GM18505 (cell line): ENCODE data around the gene RXRA.
"Not testable (repeated sequence)": the region's sequence is repeated elsewhere in the genome, so short reads cannot be mapped to it uniquely, and the experiment has no call there.

Source experiments
- ATAC-seq: cut with Tn5 transposase; IDR thresholded peaks from one replicate; pipeline ENCODE4 v1.9.1; 2021; ENCODE audit not compliant: unreplicated experiment
- POLR2A ChIP-seq: IDR thresholded peaks from 4 replicates; pipeline ENCODE4 v1.6.1; 2011; ENCODE audit warnings: borderline replicate concordance; ENCODE audit not compliant: insufficient read depth, insufficient read length; ENCODE audit errors: extremely low read depth

RXRA gene

DNA sequence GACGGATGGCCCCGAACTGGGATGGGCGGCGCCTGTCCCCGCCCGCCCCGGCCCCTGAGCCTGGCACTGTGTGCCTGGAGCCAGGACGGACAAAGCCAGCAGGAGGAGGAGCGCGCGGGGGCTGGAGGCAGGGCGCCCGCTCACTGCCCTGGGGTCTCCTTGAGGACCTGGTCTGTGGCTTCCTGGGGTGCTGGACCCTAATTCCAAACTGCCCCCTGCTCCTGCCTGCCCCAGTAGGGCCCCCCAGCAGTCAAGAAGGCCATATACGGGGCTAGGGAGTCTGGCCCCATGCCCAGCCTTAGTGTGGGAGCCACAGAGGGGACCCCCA, 29.2 kb upstream of the RXRA start:
- ATAC-seq: no peak
- no peak for TF ChIP-seq POLR2A

DNA sequence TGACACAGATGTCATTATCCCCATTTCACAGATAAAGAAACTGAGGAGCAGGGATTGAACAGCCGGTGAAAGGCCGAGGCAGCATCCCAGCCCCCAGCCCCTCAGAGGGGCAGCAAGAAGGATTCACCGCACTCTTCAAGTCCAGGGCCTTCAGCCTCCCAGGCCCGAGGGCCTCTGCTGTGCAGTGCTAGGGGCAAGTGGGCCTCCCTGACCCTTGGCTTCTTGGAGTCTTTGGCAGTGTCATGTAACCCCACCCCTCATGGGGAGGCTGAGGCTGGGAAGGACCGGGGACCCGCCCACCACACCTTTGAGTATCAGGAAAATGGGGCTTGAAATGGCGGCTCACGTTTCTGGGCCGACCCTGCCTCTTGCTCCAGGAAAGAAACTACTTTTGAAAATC, 28.7 kb upstream of the RXRA start:
- no peak for TF ChIP-seq POLR2A
- ATAC-seq: no peak

DNA sequence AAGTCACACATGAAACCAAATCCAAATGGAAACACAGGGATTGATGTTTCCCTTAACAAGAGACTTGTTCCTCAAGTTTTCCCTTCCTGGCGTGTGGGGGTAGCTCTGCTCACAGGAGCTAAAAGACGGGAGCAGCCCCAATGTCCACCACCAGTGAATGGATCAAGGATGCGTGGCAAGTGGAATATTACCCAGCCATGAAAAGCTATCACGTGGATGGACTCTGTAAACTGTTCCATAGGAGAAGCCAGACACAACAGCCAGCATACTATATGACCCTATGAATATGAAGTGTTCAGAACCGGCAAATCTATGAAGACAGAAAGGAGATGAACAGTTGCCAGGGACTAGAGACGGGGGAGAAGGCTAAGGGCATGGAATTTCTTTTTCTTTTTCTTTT, 28.3 kb upstream of the RXRA start:
- no peak for ATAC-seq
- no peak for TF ChIP-seq POLR2A

DNA sequence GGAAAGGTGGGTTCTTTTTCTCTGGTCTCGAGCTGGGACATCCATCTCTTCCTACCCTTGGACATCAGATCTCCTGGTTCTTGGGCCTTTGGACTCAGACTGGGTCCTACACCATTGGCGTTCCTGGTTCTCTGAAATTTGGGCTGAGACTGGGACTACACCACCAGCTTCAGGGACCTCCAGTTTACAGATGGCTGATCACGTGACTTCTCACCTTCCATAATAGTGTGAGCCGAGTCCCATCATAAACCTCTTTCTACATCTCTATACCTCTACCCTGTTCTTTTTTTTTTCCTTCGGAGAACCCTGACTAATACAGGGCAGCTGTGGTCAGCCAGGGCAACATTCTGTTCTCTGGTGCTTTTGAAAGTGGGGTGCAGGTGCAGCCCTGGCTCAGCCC, 27.2 kb upstream of the RXRA start:
- no peak for TF ChIP-seq POLR2A
- no peak for ATAC-seq

DNA sequence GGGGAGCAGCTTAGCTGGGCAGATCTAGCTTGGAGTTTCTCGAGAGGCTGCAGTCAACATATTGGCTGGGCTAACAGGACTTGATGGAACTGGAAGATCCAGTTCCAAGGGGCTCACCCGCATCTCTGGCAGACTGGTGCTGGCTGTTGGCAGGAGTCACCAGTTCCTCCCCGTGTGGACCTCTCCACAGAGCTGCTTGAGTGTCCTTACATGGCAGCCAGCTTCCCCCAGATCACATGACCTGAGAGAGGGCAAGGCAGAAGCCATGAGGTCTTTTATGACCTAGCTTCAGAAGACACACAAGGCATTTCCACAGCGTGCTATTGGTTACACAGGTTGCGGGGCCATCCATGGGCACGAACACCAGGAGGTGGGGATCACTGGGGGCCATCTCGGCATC, 26.4 kb upstream of the RXRA start:
- ATAC-seq: no peak
- TF ChIP-seq POLR2A: no peak

DNA sequence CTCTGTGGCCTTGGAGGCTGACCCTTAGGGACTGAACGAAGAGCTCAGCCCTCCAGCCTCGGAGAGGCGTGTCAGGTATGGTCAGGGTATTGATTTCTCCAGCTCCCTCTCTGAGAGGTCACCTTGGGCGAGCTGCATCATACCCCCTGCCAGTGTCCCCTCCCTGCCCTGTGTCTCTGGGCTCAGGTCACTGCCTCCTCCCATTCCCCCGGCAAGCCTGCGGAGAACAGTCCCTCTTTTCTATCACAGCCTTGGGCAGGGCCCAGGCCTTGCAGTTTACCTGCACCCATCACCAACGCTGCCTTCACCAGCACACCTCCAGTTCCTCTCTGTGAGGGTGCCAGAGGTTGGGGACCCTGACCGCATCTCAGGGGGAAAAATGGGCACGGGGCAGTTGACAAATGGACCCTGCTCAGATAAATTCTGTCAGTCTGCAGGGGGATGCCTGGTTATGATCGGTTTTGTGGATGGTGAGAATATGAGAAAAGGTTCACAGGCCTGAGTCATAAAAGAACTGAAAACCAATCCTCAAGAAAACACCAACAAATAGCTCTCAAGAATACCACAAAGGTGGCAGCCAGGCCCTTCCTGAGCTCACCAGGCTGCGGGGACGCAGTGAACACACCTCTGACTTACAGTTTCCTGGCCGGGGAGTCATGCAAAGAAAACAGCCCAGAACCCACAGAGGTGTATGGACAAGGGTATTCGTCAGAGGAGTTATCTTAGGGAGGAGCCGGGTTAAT, 24.7 kb upstream of the RXRA start:
- peak; percentile 74 for ATAC-seq
- no peak for TF ChIP-seq POLR2A

DNA sequence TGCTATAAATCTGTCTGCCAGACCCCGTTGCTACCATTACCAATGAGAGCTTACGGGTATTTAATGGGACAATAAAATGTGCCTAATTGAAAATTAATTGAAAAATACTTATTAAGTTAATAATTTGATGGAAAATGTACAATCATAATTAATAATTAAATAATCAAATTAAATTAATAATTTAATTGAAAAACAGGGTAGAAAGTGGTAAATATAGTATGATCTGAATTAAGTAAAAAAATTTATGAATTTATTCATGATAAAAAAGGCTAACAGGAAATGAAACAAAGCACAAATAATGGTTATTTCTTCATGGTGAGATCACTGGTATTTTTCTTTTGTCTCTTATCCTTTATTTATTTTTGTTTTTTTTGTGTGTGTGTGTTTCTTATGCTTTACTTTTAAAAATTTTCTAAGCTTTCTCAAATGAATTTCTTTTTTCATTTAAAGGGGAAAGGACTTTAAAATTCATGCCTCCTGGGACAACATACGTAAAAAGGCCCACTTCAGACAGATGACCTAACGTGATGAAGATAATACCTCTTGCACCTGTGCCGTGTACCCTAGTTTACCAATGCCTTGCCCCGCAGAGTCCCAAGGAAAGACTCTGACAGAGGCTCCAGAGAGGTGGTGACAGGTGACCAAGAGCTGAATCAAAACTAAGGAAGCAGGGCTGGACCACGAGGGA, 24.0 kb upstream of the RXRA start:
- ATAC-seq: no peak
- TF ChIP-seq POLR2A: no peak

DNA sequence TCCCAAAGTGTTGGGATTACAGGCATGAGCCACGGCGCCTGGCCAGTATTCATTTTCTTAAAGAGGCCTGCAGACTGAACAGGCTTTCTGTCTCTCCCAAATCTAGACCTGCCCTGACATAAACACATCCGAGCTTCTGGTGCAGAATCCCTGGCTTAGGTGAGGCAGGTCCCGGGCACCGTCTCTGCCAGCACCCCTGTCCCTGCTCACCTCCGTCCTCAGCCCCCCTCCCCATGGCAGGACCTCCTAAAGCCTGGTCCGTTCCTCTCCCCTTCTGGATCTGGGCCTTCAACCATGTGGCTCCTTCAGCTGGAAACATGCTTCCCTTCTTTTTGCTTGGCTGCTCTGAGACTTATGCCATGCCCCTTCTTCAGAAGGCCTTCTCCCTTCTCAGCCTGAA, 22.7 kb upstream of the RXRA start:
- ATAC-seq: no peak
- no peak for TF ChIP-seq POLR2A

DNA sequence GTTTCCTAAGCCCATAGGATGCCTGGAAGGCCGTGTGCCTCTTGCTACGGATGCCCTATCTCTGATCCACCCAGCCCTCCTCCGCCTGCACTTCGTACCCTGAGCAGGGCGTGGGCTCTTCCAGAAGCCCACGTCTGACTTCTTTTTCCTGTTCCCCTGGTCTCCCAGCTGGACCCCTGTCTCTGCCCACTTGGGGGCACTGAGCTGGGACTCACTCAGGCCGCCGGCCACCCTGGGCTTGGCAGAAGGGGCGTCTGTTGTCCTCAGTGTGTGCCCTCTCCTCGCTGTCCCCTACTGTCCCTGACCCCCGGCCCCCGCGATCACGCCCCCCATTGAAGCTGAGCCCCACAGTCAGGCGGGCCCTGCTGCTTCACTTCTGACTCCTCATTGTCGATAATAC, 22.0 kb upstream of the RXRA start:
- no peak for ATAC-seq

DNA sequence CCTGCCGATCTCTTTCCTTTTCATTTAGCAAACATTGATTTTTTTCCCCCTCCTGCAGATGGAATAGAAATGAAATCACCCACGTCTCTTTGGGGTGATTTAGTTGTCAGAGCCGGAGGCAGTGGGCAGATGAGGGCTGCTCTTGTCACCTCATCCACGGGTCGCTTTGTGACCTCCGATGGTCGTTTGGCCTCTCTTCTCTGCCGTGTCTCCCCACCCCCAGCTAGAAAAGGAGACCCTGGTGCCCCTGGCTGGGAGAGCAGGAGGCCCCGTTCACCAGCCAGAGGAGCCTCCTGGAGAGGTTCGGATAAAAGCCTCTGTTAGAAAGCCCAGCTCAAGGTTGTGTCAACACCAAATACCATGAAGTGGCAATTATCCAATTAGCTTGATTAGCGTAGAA, 21.6 kb upstream of the RXRA start:
- no peak for TF ChIP-seq POLR2A
- no peak for ATAC-seq

More for the DNA sequence above, 22.0 kb upstream of the RXRA start:
- no peak for TF ChIP-seq POLR2A

DNA sequence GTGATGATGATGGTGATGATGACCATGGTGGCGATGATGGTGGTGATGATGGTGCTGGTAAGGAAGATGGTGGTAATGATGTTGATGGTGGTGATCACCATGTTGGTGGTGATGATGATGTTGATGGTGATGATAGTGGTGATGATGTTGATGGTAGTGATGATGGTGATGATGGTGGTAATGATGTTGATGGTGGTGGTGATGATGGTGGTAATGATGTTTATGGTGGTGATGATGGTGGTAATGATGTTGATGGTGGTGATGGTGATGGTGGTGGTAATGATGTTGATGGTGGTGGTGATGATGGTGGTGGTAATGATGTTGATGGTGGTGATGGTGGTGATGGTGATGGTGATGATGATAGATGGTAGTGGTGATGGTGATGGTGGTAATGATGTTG, 20.7 kb upstream of the RXRA start:
- TF ChIP-seq POLR2A: no peak
- no peak for ATAC-seq

DNA sequence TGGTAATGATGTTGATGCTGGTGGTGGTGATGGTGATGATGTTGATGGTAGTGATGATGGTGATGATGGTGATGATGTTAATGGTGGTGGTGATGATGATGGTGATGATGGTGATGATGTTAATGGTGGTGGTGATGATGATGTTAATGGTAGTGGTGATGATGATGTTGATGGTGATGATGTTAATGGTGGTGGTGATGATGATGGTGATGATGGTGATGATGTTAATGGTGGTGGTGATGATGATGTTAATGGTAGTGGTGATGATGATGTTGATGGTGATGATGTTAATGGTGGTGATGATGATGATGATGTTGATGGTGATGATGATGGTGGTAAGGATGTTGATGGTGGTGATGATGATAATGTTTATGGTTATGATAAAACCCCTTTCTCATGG, 20.2 kb upstream of the RXRA start:
- ATAC-seq: not testable (repeated sequence)

DNA sequence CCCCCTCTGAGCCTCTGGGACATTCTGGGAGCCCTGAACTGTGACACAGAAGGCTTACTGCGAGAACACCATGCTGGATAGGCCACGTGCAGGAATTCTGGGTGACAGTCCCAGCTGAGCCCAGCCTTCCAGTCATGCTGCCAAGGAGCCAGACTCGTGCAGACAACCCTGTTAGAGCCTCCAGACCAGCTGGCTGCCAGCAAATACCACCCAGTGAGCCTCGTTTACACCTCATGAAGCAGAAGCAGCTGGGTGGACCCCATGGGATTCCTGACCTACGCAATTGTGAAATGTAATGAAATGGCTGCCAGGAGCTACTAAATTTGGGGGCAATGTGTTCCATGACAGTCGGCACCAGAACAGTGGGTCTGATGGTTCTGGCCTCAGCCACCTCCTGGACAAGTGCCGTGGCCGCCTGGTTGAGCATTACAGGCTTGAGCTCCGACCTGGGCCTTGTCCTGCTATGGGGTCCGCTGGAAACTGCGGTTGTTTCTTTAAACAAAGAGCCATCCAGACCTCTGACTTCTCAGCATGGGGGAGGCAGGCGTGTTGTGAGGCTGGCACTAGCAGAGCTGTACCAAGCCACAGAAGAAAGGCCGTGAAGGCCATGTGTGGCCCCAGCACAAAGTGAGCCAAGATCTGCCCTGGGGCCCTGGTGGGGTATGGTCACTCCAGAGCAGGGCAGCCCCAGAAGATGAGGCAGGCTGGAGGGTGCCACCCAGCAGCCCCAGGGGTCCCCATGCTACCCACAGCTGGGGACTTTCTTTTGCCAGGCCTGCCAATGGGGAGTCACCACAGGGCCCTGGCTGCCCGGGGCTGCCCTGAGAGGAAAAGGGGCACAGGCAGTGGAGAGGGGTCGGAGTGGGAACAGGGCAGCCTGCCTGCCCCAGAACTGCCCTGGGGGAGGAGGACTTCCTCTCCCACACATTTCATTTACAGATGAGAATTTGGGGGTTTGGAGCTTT, 19.3 kb upstream of the RXRA start:
- no peak for ATAC-seq
- no peak for TF ChIP-seq POLR2A

DNA sequence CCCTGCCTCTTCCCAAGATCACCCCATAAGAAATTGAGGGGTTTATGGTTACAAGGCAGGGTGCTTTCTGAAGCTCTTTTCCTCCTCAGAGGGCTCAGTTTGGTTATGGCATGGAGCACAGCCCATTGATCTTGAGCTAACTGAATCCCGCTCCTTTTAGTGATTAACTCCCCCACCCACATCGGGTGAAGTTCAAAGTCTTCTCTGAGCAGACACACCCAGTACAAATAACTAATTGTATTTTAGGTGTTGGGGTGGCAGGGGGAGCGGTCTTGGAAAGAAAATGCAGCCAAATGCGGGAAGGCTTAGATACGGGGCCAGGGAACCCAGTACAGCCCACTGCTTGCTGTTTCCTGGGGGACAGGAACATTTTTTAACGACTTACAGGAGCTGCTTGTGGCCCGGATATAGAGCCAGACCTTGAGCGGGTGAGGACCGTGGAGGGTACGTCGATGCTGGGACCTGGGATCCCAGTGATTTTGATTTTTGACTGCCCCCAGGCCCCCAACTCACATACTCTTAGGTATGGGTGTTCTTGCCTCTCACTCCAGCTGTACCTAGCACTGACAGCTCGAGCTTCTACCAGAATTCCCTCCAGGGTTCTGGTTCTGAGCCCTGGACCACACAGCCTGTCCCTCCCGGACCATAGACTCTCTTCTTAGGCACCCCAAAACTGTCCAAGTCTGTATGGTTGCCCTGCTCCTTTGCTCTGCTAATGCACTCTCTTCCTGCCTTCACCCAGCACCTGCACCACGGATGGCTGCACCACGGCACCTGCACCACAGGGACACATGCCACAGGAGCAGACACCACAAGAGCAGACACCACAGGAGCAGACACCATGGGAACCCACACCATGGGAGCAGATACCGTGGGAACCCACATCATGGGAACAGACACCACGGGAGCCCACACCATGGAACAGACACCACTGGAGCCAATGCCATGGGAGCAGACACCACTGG, 18.3 kb upstream of the RXRA start:
- no peak for ATAC-seq
- TF ChIP-seq POLR2A: no peak

DNA sequence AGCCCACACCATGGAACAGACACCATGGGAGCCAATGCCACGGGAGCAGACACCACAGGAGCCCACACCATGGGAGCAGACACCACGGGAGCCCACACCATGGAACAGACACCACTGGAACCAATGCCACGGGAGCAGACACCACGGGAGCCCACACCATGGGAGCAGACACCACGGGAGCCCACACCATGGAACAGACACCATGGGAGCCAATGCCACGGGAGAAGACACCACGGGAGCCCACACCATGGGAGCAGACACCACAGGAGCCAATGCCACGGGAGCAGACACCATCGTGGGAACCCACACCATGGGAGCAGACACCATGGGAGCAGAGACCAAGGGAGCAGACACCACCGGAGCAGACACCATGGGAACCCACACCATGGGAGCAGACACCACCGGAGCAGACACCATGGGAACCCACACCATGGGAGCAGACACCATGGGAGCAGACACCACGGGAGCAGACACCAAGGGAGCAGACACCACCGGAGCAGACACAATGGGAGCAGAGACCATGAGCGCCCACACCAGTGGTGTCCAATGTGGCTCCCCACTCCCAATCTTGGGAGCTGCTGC, 17.5 kb upstream of the RXRA start:
- ATAC-seq: not testable (repeated sequence)
